ENCODE results near the gene LPP. TPM values are rescaled to one million over a fixed set of nuclear protein-coding genes. Genes with fewer than 3 reads are reported as not detected.

The LPP gene
- total and polyA plus RNA-seq, 2 of the 13 experiments (the other 11 are each of a cell fraction or from before 2014, with no cell fraction given) = 19.2 to 29.9 TPM

DNA sequence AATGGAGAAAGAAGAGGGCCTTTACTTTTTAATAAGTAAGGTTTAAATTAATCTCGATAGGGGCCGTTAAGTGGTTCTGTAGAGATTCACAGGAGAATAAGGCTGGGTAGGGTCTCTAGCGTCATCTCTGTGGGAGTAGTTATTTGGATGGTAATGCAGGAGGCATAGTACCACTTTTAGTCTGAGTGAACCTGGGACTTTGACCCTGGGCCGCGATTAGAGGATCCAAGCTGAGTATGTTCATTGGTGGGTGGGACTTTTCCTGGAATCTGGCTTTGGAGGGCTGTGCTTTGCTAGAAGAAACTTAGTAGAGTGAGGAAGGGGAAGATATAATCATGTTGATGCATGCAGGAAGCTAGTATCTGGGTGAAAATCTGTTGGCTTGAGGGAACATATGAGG, 4.0 kb downstream of the LPP start (continued):
- TF ChIP-seq ZNF609 (CRISPR knock-in tag; IDR thresholded peaks at IDR 0.05; ENCODE audit: borderline replicate concordance) (no peak; the same call in 1 of the 2 replicates), NCOA1 (CRISPR knock-in tag; IDR thresholded peaks at IDR 0.05) (no peak), EP300 (IDR thresholded peaks at IDR 0.05; ENCODE audit: low read depth in 2 of 2, low read length in 2 of 2) (peak in 1 of 2 experiments; percentile 50; a peak in 1 of 4 replicates), EP300 (CRISPR knock-in tag; IDR thresholded peaks at IDR 0.05; ENCODE audit: borderline replicate concordance) (no peak), PAX8 (CRISPR knock-in tag; IDR thresholded peaks at IDR 0.05; ENCODE audit: borderline replicate concordance) (no peak), MED1 (CRISPR knock-in tag; IDR thresholded peaks at IDR 0.05) (peak; percentile 48; the same call in 1 of the 2 replicates), GTF3A (CRISPR knock-in tag; conservative IDR thresholded peaks at IDR 0.05) (no peak), HMG20B (CRISPR knock-in tag; conservative IDR thresholded peaks at IDR 0.05) (0 out of 2 replicates have a peak, but pooled peaks have one; percentile 37), ZNF615 (CRISPR knock-in tag; IDR thresholded peaks at IDR 0.05; ENCODE audit: borderline replicate concordance) (0 out of 2 replicates have a peak, but pooled peaks have one; percentile 33), IKZF1 (IDR thresholded peaks at IDR 0.05) (no peak), U2AF1 (optimal IDR thresholded peaks at IDR 0.05; ENCODE audit: low read depth, low read length) (no peak), RARA (CRISPR knock-in tag; IDR thresholded peaks at IDR 0.05) (no peak), TEAD3 (CRISPR knock-in tag; optimal IDR thresholded peaks at IDR 0.05; ENCODE audit: borderline replicate concordance) (peak; percentile 59), SKIL (CRISPR knock-in tag; IDR thresholded peaks at IDR 0.05; ENCODE audit: borderline replicate concordance) (no peak), ZNF17 (CRISPR knock-in tag; IDR thresholded peaks at IDR 0.05) (no peak), MEIS1 (CRISPR knock-in tag; IDR thresholded peaks at IDR 0.05; ENCODE audit: borderline replicate concordance) (no peak), ZBTB38 (CRISPR knock-in tag; IDR thresholded peaks at IDR 0.05) (no peak), ZNF34 (CRISPR knock-in tag; IDR thresholded peaks at IDR 0.05; ENCODE audit: borderline replicate concordance) (no peak), ZNF672 (CRISPR knock-in tag; IDR thresholded peaks at IDR 0.05) (no peak), ZNF460 (CRISPR knock-in tag; IDR thresholded peaks at IDR 0.05; ENCODE audit: borderline replicate concordance) (no peak)
- TF ChIP-seq, protein P1, sequence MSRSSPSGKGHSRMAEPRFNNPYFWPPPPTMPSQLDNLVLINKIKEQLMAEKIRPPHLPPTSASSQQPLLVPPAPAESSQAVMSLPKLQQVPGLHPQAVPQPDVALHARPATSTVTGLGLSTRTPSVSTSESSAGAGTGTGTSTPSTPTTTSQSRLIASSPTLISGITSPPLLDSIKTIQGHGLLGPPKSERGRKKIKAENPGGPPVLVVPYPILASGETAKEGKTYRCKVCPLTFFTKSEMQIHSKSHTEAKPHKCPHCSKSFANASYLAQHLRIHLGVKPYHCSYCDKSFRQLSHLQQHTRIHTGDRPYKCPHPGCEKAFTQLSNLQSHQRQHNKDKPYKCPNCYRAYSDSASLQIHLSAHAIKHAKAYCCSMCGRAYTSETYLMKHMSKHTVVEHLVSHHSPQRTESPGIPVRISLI (CRISPR knock-in tag; IDR thresholded peaks at IDR 0.05; ENCODE audit: borderline replicate concordance) = no peak
- TF ChIP-seq, protein P2, sequence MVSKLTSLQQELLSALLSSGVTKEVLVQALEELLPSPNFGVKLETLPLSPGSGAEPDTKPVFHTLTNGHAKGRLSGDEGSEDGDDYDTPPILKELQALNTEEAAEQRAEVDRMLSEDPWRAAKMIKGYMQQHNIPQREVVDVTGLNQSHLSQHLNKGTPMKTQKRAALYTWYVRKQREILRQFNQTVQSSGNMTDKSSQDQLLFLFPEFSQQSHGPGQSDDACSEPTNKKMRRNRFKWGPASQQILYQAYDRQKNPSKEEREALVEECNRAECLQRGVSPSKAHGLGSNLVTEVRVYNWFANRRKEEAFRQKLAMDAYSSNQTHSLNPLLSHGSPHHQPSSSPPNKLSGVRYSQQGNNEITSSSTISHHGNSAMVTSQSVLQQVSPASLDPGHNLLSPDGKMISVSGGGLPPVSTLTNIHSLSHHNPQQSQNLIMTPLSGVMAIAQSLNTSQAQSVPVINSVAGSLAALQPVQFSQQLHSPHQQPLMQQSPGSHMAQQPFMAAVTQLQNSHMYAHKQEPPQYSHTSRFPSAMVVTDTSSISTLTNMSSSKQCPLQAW (CRISPR knock-in tag; IDR thresholded peaks at IDR 0.05) = no peak
